GM12864 (cell line): ENCODE data around the gene SPRR1A.

Experiments
- DNase-seq: peaks from one replicate; pipeline ENCODE4 v3.0.0-alpha.2; 2011; ENCODE audit warnings: low read depth
- H3K4me3 ChIP-seq: 2 replicates; pipeline ENCODE4 v1.5.1; 2011; ENCODE audit warnings: mild to moderate bottlenecking, low read depth, low read length, control low read depth
- TF ChIP-seq, protein P1 (sequence below): IDR thresholded peaks from 2 replicates; pipeline ENCODE4 v1.5.1; 2011; ENCODE audit warnings: low read depth, mild to moderate bottlenecking, moderate library complexity, low read length, control low read depth, inconsistent platforms; ENCODE audit errors: missing control alignments

SPRR1A gene

DNA sequence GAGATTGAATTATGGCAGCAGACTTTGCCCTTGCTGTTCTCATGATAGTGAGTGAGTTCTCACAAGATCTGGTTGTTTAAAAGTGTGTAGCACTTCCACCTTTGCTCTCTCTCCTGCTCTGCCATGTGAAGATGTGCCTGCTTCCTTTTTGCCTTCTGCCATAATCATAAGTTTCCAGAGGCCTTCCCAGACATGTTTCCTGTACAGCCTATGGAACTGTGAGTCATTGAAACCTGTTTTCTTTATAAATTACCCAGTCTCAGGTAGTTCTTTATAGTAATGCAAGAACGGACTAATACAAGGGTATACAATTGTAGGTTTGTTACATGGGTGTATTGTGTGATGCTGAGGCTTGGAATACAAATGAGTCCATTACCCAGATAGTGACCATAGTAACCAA lies 51.3 kb downstream of the SPRR1A start:
- H3K4me3 ChIP-seq: no peak overlapping the region
- no peak for DNase-seq
- TF ChIP-seq, protein P1, sequence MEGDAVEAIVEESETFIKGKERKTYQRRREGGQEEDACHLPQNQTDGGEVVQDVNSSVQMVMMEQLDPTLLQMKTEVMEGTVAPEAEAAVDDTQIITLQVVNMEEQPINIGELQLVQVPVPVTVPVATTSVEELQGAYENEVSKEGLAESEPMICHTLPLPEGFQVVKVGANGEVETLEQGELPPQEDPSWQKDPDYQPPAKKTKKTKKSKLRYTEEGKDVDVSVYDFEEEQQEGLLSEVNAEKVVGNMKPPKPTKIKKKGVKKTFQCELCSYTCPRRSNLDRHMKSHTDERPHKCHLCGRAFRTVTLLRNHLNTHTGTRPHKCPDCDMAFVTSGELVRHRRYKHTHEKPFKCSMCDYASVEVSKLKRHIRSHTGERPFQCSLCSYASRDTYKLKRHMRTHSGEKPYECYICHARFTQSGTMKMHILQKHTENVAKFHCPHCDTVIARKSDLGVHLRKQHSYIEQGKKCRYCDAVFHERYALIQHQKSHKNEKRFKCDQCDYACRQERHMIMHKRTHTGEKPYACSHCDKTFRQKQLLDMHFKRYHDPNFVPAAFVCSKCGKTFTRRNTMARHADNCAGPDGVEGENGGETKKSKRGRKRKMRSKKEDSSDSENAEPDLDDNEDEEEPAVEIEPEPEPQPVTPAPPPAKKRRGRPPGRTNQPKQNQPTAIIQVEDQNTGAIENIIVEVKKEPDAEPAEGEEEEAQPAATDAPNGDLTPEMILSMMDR: no peak
